ENCODE results near the gene KCNN3. TPM values are rescaled to one million over a fixed set of nuclear protein-coding genes. Genes with fewer than 3 reads are reported as not detected.

Gene KCNN3
- total and polyA plus RNA-seq, 2 of the 13 experiments (the other 11 are each of a cell fraction or from before 2014, with no cell fraction given): not detected

GRCh38 chr1:154713005-154713404 is 157.1 kb downstream of the KCNN3 start:
- intact Hi-C loops (cut with micrococcal nuclease; ENCODE audit: unreplicated experiment): no loop called here
- WGBS (ENCODE audit: low lambda C conversion rate): 56% methylated on average over 10 of the region's 11 CpGs
- FAIRE-seq: no peak
- in situ Hi-C loops (cut with HindIII; ENCODE audit: extremely low pct_ligation_motif_present, low pct_unique_long_range_greater_than_20kb): no loop called here
- H4K20me1 ChIP-seq (ENCODE audit: insufficient read depth, low read length): no peaks in the 10 kb centered on the region
- no peak overlapping the region for H2AFZ ChIP-seq (ENCODE audit: low read length)
- ATAC-seq: no peak
- no peak overlapping the region for H3K4me2 ChIP-seq (ENCODE audit: low read depth, low read length)
- POLR2A ChIA-PET: no interaction called here
- H3K27ac ChIP-seq (ENCODE audit: extremely low read length, insufficient read depth, low read length): no peak overlapping the region
- no TSS peak for BruUV-seq (replicated peaks)
- H3K9ac ChIP-seq (ENCODE audit: insufficient read depth, low read depth, low read length): no peak overlapping the region
- no peaks in the 10 kb centered on the region for H3K9me3 ChIP-seq (ENCODE audit: low read length)
- CTCF ChIA-PET (ENCODE audit: low intra/inter-chr PET ratio, low total read pairs): no interaction called here
- H3K36me3 ChIP-seq (replicated peaks in 1 of 2; ENCODE audit: control insufficient read depth in 1 of 2, insufficient read depth in 2 of 2, low read length in 2 of 2): no peaks in the 10 kb centered on the region
- no peak overlapping the region for H3K4me3 ChIP-seq (replicated peaks in 1 of 3; ENCODE audit: insufficient read depth in 1 of 3, low read depth in 2 of 3, low read length in 3 of 3)
- H3K4me1 ChIP-seq (ENCODE audit: insufficient read depth, low read length): peaks cover 8% of the 10 kb centered on the region
- peaks cover 0 to 8% of the 10 kb centered on the region in 2 experiments; a peak in 2 of 5 replicates for H3K27me3 ChIP-seq (ENCODE audit: control insufficient read depth in 1 of 2, insufficient read depth in 2 of 2, low read length in 2 of 2)
- H3K79me2 ChIP-seq (ENCODE audit: insufficient read depth, low read length): no peaks in the 10 kb centered on the region
- no peak for DNase-seq (ENCODE audit: low spot score)
- no peak for TF ChIP-seq ZNF800 (CRISPR knock-in tag; IDR thresholded peaks at IDR 0.05)
- no peak for TF ChIP-seq RBM39 (IDR thresholded peaks at IDR 0.05; ENCODE audit: low read depth, low read length, poor library complexity, severe bottlenecking)
- no peak for TF ChIP-seq MTF1 (CRISPR knock-in tag; IDR thresholded peaks at IDR 0.05)

- in situ Hi-C loops (cut with HindIII; ENCODE audit: extremely low pct_ligation_motif_present, low pct_unique_long_range_greater_than_20kb): no loop called here
- 49% methylated on average over 11 of the region's 11 CpGs for whole genome bisulfite sequencing (ENCODE audit: low lambda C conversion rate)
- Histone ChIP-seq H3K4me1 (ENCODE audit: insufficient read depth, low read length) (peaks cover 7% of the 10 kb centered on the region), H2AFZ (ENCODE audit: low read length) (no peak overlapping the region), H4K20me1 (ENCODE audit: insufficient read depth, low read length) (no peaks in the 10 kb centered on the region), H3K27ac (ENCODE audit: extremely low read length, insufficient read depth, low read length) (no peak overlapping the region), H3K4me2 (ENCODE audit: low read depth, low read length) (no peak overlapping the region), H3K4me3 (replicated peaks in 1 of 3; ENCODE audit: insufficient read depth in 1 of 3, low read depth in 2 of 3, low read length in 3 of 3) (no peak overlapping the region), H3K36me3 (replicated peaks in 1 of 2; ENCODE audit: control insufficient read depth in 1 of 2, insufficient read depth in 2 of 2, low read length in 2 of 2) (no peaks in the 10 kb centered on the region), H3K9ac (ENCODE audit: insufficient read depth, low read depth, low read length) (no peak overlapping the region), H3K27me3 (ENCODE audit: control insufficient read depth in 1 of 2, insufficient read depth in 2 of 2, low read length in 2 of 2) (peaks cover 0 to 8% of the 10 kb centered on the region in 2 experiments; a peak in 2 of 5 replicates), H3K9me3 (ENCODE audit: low read length) (no peaks in the 10 kb centered on the region), H3K79me2 (ENCODE audit: insufficient read depth, low read length) (no peaks in the 10 kb centered on the region)
- no peak for FAIRE-seq
- intact Hi-C loops (cut with micrococcal nuclease; ENCODE audit: unreplicated experiment): no loop called here
- POLR2A ChIA-PET: no interaction called here
- TF ChIP-seq PPARG (CRISPR knock-in tag; conservative IDR thresholded peaks at IDR 0.05): no peak
- TF ChIP-seq KDM5A (IDR thresholded peaks at IDR 0.05; ENCODE audit: borderline replicate concordance, low read length): no peak
- TF ChIP-seq ZNF275 (CRISPR knock-in tag; IDR thresholded peaks at IDR 0.05; ENCODE audit: borderline replicate concordance): no peak
- no peak for TF ChIP-seq ZBTB37 (CRISPR knock-in tag; IDR thresholded peaks at IDR 0.05)
- no peak for TF ChIP-seq ZNF552 (CRISPR knock-in tag; IDR thresholded peaks at IDR 0.05; ENCODE audit: borderline replicate concordance)
- TF ChIP-seq KLF6 (CRISPR knock-in tag; IDR thresholded peaks at IDR 0.05): no peak
- TF ChIP-seq ZNF567 (CRISPR knock-in tag; IDR thresholded peaks at IDR 0.05; ENCODE audit: borderline replicate concordance): no peak
- TF ChIP-seq ZNF430 (CRISPR knock-in tag; IDR thresholded peaks at IDR 0.05): no peak
- no peak for TF ChIP-seq ZFP36 (IDR thresholded peaks at IDR 0.05; ENCODE audit: borderline replicate concordance, low read depth, low read length, partially characterized antibody)
- no peak for TF ChIP-seq ZNF724P (CRISPR knock-in tag; IDR thresholded peaks at IDR 0.05; ENCODE audit: borderline replicate concordance)
- TF ChIP-seq CEBPB (IDR thresholded peaks at IDR 0.05; ENCODE audit: borderline replicate concordance, low read depth, low read length): no peak
- CTCF ChIA-PET (ENCODE audit: low intra/inter-chr PET ratio, low total read pairs): no interaction called here
- DNase-seq (ENCODE audit: low spot score): no peak
- no TSS peak for BruUV-seq (replicated peaks)
- no peak for ATAC-seq
Observed at GRCh38 chr1:154712166-154712810, 157.8 kb downstream of the KCNN3 start.

Data from HepG2 (cell line).